IMR-90 (cell line): ENCODE data around the gene XRN2. TPM values are rescaled to one million over a fixed set of nuclear protein-coding genes. Genes with fewer than 3 reads are reported as not detected.

Experiments
- ATAC-seq: fragments of 200-7000 bp; cut with Tn5 transposase; 2 replicates; pipeline ENCODE4 v1.9.1; 2020; ENCODE audit warnings: low read depth, mild to moderate bottlenecking, moderate library complexity
- BruUV-seq: library from RNA; stranded (reverse); fragments of 400-500 nt; replicated peaks from 2 replicates; lab custom pipeline; 2021; lab: Mats Ljungman, UMichigan
- CTCF ChIA-PET: fragments of 300-600 bp; formaldehyde crosslinking; extraction: SDS; loops from one replicate; lab custom pipeline; 2021; ENCODE audit warnings: antibody characterized with exemption; lab: Yijun Ruan, JAX
- POLR2A ChIA-PET: fragments of 300-600 bp; sonication (Branson Sonifier 250); formaldehyde crosslinking; loops from one replicate; lab custom pipeline; 2022; ENCODE audit warnings: antibody characterized with exemption; ENCODE audit not compliant: unreplicated experiment; lab: Charles Lee
- DNase-seq: peaks from one replicate; pipeline ENCODE4 v3.0.0; 2013
- H2AFZ ChIP-seq: replicated peaks from 2 replicates; pipeline ENCODE3; 2013; ENCODE audit warnings: low read length, mild to moderate bottlenecking; ENCODE audit not compliant: poor library complexity
- H2AK5ac ChIP-seq: 2 replicates; pipeline ENCODE4 v1.6.1; 2013; ENCODE audit warnings: low read depth, low read length, inconsistent platforms
- H2AK9ac ChIP-seq: replicated peaks from 2 replicates; pipeline ENCODE3; 2013; ENCODE audit warnings: mild to moderate bottlenecking, low read depth, low read length, moderate library complexity; ENCODE audit not compliant: poor library complexity
- H2BK120ac ChIP-seq: 2 replicates; pipeline ENCODE4 v1.6.1; 2013; ENCODE audit warnings: low read depth, low read length, inconsistent platforms
- H2BK15ac ChIP-seq: 3 replicates; pipeline ENCODE4 v1.6.1; 2013; ENCODE audit warnings: low read depth, low read length, inconsistent platforms
- H2BK20ac ChIP-seq: 2 replicates; pipeline ENCODE4 v1.6.1; 2013; ENCODE audit warnings: low read depth, mild to moderate bottlenecking, inconsistent platforms, low read length, moderate library complexity
- H2BK5ac ChIP-seq: 2 replicates; pipeline ENCODE4 v1.6.1; 2013; ENCODE audit warnings: mild to moderate bottlenecking, low read depth, low read length, inconsistent platforms; ENCODE audit not compliant: poor library complexity, severe bottlenecking
- H3K14ac ChIP-seq: replicated peaks from 2 replicates; pipeline ENCODE4 v1.6.1; 2013; ENCODE audit warnings: low read depth, low read length, inconsistent platforms
- H3K18ac ChIP-seq: 2 replicates; pipeline ENCODE4 v1.6.1; 2013; ENCODE audit warnings: low read depth, low read length, control low read depth
- H3K23ac ChIP-seq: 2 replicates; pipeline ENCODE4 v1.6.1; 2013; ENCODE audit warnings: low read depth, low read length, inconsistent platforms
- H3K27ac ChIP-seq: 2 replicates; pipeline ENCODE4 v1.5.1; 2013; ENCODE audit warnings: mild to moderate bottlenecking, control low read depth, low read length; ENCODE audit not compliant: insufficient read depth
- H3K27me3 ChIP-seq: 2 replicates; pipeline ENCODE4 v1.6.1; 2013; ENCODE audit warnings: low read length; ENCODE audit not compliant: control insufficient read depth, insufficient read depth
- H3K36me3 ChIP-seq: 2 replicates; pipeline ENCODE4 v1.6.1; 2013; ENCODE audit warnings: low read length, mixed read lengths; ENCODE audit not compliant: control insufficient read depth, insufficient read depth
- H3K4ac ChIP-seq: 2 replicates; pipeline ENCODE4 v1.6.1; 2013; ENCODE audit warnings: low read depth, low read length, inconsistent platforms
- H3K4me1 ChIP-seq: 2 replicates; pipeline ENCODE4 v1.6.1; 2013; ENCODE audit warnings: low read length, mixed read lengths; ENCODE audit not compliant: control insufficient read depth, insufficient read depth
- H3K4me2 ChIP-seq: 2 replicates; pipeline ENCODE4 v1.6.1; 2013; ENCODE audit warnings: low read depth, mild to moderate bottlenecking, control low read depth, low read length, moderate library complexity
- H3K4me3 ChIP-seq: 2 replicates; pipeline ENCODE4 v1.5.1; 2013; ENCODE audit warnings: low read depth, mild to moderate bottlenecking, control low read depth, low read length, moderate library complexity; ENCODE audit not compliant: insufficient read depth
- H3K56ac ChIP-seq: 2 replicates; pipeline ENCODE4 v1.6.1; 2013; ENCODE audit warnings: low read length, inconsistent platforms; ENCODE audit not compliant: insufficient read depth; ENCODE audit errors: extremely low read depth
- H3K79me1 ChIP-seq, 2 experiments: 2 replicates each; pipeline ENCODE4 v1.6.1; 2013; ENCODE audit warnings: low read length in 2 of 2, inconsistent platforms in 1 of 2, low read depth in 1 of 2
- H3K9ac ChIP-seq: 2 replicates; pipeline ENCODE4 v1.6.1; 2013; ENCODE audit warnings: low read depth, low read length, control low read depth
- H3K9me1 ChIP-seq: 2 replicates; pipeline ENCODE4 v1.6.1; 2013; ENCODE audit warnings: low read length, inconsistent platforms; ENCODE audit not compliant: insufficient read depth
- H3K9me3 ChIP-seq: 2 replicates; pipeline ENCODE4 v1.6.1; 2013; ENCODE audit warnings: low read length; ENCODE audit not compliant: control insufficient read depth, insufficient read depth
- H4K20me1 ChIP-seq: 2 replicates; pipeline ENCODE4 v1.6.1; 2013; ENCODE audit warnings: low read length, inconsistent platforms; ENCODE audit not compliant: insufficient read depth
- H4K5ac ChIP-seq: 2 replicates; pipeline ENCODE4 v1.6.1; 2013; ENCODE audit warnings: mild to moderate bottlenecking, low read depth, low read length, control low read depth
- H4K8ac ChIP-seq, 2 experiments: 2 replicates each; pipeline ENCODE4 v1.6.1; 2013; ENCODE audit warnings: low read depth in 2 of 2, low read length in 2 of 2, control low read depth in 1 of 2, inconsistent platforms in 1 of 2
- H4K91ac ChIP-seq: 2 replicates; pipeline ENCODE4 v1.6.1; 2013; ENCODE audit warnings: low read depth, low read length, inconsistent platforms; ENCODE audit not compliant: insufficient read depth
- BHLHE40 ChIP-seq: fragments of 150-350 bp; IDR thresholded peaks from 2 replicates; pipeline ENCODE4 v1.6.1; 2016; ENCODE audit warnings: mild to moderate bottlenecking, low read depth, low read length
- CEBPB ChIP-seq: IDR thresholded peaks from 2 replicates; pipeline ENCODE4 v1.6.1; 2012; ENCODE audit warnings: low read depth, low read length, improper control_type of control experiment
- CHD1 ChIP-seq: IDR thresholded peaks from 2 replicates; pipeline ENCODE4 v1.6.1; 2012; ENCODE audit warnings: low read depth, low read length, improper control_type of control experiment
- MXI1 ChIP-seq: IDR thresholded peaks from 2 replicates; pipeline ENCODE4 v1.6.1; 2012; ENCODE audit warnings: low read depth, mild to moderate bottlenecking, low read length, moderate library complexity, borderline replicate concordance
- RFX5 ChIP-seq: IDR thresholded peaks from 2 replicates; pipeline ENCODE4 v1.8.0; 2012; ENCODE audit warnings: low read depth, mild to moderate bottlenecking, low read length, moderate library complexity
- SMC3 ChIP-seq: fragments of 150-350 bp; IDR thresholded peaks from 2 replicates; pipeline ENCODE4 v1.6.1; 2016; ENCODE audit warnings: low read depth, mild to moderate bottlenecking, antibody characterized with exemption, low read length, moderate library complexity
- USF2 ChIP-seq: fragments of 150-350 bp; IDR thresholded peaks from 2 replicates; pipeline ENCODE4 v1.6.1; 2017; ENCODE audit warnings: mild to moderate bottlenecking, antibody characterized with exemption, low read length, low read depth
- WGBS, 2 experiments: methylation state at CpG; one replicate each; pipeline versions ENCODE4 v1.1.5 to v1.1.7; 2013; ENCODE audit warnings: missing lambda C conversion rate in 2 of 2; ENCODE audit not compliant: insufficient read length in 1 of 2; ENCODE audit errors: extremely low coverage in 2 of 2; 5-methylcytosine and 5-hydroxymethylcytosine counted together
- dilution Hi-C: fragments of 300-500 bp; cut with HindIII; formaldehyde crosslinking; loops from one replicate; pipeline ENCODE4 v1.14.3; 2018; ENCODE audit warnings: low sequenced_read_pairs; ENCODE audit not compliant: unreplicated experiment
- in situ Hi-C: fragments of 300-500 bp; cut with MboI; formaldehyde crosslinking; loops from 3 replicates; pipeline ENCODE4 v1.14.3; 2019; ENCODE audit warnings: low sequenced_read_pairs, inconsistent platforms, mixed read lengths
- intact Hi-C: fragments of 100-400 bp; cut with micrococcal nuclease; formaldehyde crosslinking; loops from 2 replicates; pipeline ENCODE4 v1.10.0; 2022
- polyA plus RNA-seq, 3 experiments: library from polyadenylated mRNA; depleted of rRNA; stranded (reverse); fragments of >200 nt; gene quantifications; 2 replicates each; pipeline ENCODE4 v1.2.3, GENCODE V29; 2012; ENCODE audit warnings: low replicate concordance in 1 of 3
- total RNA-seq: library from RNA; depleted of rRNA; stranded (reverse); fragments of >200 nt; gene quantifications from 2 replicates; pipeline ENCODE4 v1.2.3, GENCODE V29; 2012

The XRN2 gene
- total and polyA plus RNA-seq, 2 of the 4 experiments (the other 2 are of a cell fraction) = 58.1 to 70.8 TPM

- peaks cover 2% of the 10 kb centered on the region; the same call in 1 of the 2 replicates for H3K4me1 ChIP-seq
- no peak overlapping the region for H3K23ac ChIP-seq
- H3K9me3 ChIP-seq = peaks cover 2% of the 10 kb centered on the region; the same call in 1 of the 2 replicates
- intact Hi-C loops (loop anchor here (5.0 kb wide), 1 partner anchor 87 kb away; the partner anchor contains the start of gene XRN2), in situ Hi-C loops (no loop called here), dilution Hi-C loops (no loop called here)
- H3K79me1 ChIP-seq = no peaks in the 10 kb centered on the region; a peak in 1 of 4 replicates
- no peak overlapping the region for H2BK120ac ChIP-seq
- H2BK15ac ChIP-seq = no peak overlapping the region
- H3K9me1 ChIP-seq = no peaks in the 10 kb centered on the region
- no TSS peak for BruUV-seq
- no peak overlapping the region for H2AFZ ChIP-seq
- H4K91ac ChIP-seq = no peak overlapping the region
- no peak overlapping the region for H3K27ac ChIP-seq
- DNase-seq (peak; percentile 37), ATAC-seq (peak; percentile 45)
- H3K56ac ChIP-seq = no peak overlapping the region
- H2AK9ac ChIP-seq = no peak overlapping the region
- H3K27me3 ChIP-seq = peaks cover 27% of the 10 kb centered on the region
- TF ChIP-seq BHLHE40 = no peak
- TF ChIP-seq CHD1 = no peak
- no peak for TF ChIP-seq MXI1
- TF ChIP-seq RFX5 = no peak
- TF ChIP-seq SMC3 = no peak
- peak; percentile 45; the same call in 1 of the 2 replicates for TF ChIP-seq CEBPB
- no peak for TF ChIP-seq USF2
- no peak overlapping the region for H4K8ac ChIP-seq
- H2BK20ac ChIP-seq = no peak overlapping the region
- H3K4me2 ChIP-seq = no peak overlapping the region
- no peak overlapping the region for H2AK5ac ChIP-seq
- H3K18ac ChIP-seq = no peak overlapping the region
- peaks cover 5% of the 10 kb centered on the region for H3K36me3 ChIP-seq
- no peak overlapping the region for H4K5ac ChIP-seq
- no CpG with 5 or more reads among the region's 1 CpG for WGBS, 2 experiments
- no peak overlapping the region for H3K14ac ChIP-seq
- no peak overlapping the region for H3K4me3 ChIP-seq
- H2BK5ac ChIP-seq = no peak overlapping the region
- H3K9ac ChIP-seq = no peak overlapping the region
- POLR2A ChIA-PET = no interaction called here
- CTCF ChIA-PET = no interaction called here
- H4K20me1 ChIP-seq = no peaks in the 10 kb centered on the region
- H3K4ac ChIP-seq = no peak overlapping the region
These were observed 86.2 kb downstream of the XRN2 start for GRCh38 chr20:21389368-21389767.
